ENCODE measurements around the gene SSMEM1.

DNA sequence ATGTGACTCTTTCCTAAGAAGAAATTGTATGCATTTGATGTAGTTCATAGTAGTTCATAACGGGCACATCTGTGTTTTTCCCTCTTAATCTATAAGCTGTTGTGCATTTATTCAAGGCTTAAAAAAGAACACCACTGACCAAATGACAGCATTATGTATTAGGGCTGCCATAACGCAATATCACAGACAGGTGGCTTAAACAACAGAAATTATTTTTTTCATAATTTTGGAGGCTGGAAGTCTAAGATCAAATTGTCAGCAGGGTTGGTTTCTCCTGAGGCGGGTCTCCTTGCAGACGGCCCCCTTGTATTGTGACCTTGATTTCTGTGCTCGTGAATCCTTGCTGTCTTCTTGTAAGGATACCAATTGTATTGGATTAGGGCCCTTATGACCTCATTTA is 627 bp upstream of the SSMEM1 start:
- TF ChIP-seq POLR2AphosphoS5 (IDR thresholded peaks at IDR 0.05; ENCODE audit: borderline replicate concordance, low read depth, low read length) = no peak
- no peak for TF ChIP-seq EZH2 (IDR thresholded peaks at IDR 0.05)

Data from SK-N-MC (cell line).